Endometrial microvascular endothelial cells (primary cell): ENCODE data around the gene CCR4. TPM values are rescaled to one million over a fixed set of nuclear protein-coding genes. Genes with fewer than 3 reads are reported as not detected.
"Not testable (repeated sequence)": the region's sequence is repeated elsewhere in the genome, so short reads cannot be mapped to it uniquely, and the experiment has no call there.

Source experiments
- in situ Hi-C: cut with HindIII; loops from 2 replicates; pipeline ENCODE4 v1.10.0; 2017; ENCODE audit warnings: low sequenced_read_pairs, low pct_unique_long_range_greater_than_20kb; ENCODE audit errors: inconsistent ontology term
- total RNA-seq: library from RNA; depleted of rRNA; stranded (reverse); fragments of >200 nt; gene quantifications from one replicate; pipeline ENCODE4 v1.2.3, GENCODE V29; 2015; ENCODE audit errors: inconsistent ontology term

CCR4 gene
- total RNA-seq, 1 donor from 2014 or later, result 5.4 TPM

GRCh38 chr3:32972482-32973146 lies 21.2 kb downstream of the CCR4 start:
- in situ Hi-C loops, result no loop called here

DNA sequence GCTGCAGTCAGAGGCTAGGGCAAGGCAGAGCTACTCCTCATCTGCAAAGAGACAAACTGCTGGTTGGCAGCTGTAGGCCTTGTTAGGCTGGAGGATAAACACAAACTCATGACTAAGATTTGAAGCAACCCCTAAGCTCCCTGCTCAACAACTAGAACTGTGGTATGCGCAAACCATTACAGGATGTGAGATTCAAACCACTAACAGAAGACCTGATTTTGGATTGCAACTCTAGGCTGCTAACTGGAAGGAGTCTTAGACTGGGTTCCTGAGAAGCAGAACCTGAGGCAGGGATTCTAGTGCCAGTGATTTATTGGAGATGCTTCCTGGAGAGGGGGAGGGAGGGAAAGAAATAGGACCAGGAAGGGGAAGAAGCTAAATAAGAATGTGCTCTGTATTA lies 22.5 kb downstream of the CCR4 start:
- in situ Hi-C loops, result no loop called here

DNA sequence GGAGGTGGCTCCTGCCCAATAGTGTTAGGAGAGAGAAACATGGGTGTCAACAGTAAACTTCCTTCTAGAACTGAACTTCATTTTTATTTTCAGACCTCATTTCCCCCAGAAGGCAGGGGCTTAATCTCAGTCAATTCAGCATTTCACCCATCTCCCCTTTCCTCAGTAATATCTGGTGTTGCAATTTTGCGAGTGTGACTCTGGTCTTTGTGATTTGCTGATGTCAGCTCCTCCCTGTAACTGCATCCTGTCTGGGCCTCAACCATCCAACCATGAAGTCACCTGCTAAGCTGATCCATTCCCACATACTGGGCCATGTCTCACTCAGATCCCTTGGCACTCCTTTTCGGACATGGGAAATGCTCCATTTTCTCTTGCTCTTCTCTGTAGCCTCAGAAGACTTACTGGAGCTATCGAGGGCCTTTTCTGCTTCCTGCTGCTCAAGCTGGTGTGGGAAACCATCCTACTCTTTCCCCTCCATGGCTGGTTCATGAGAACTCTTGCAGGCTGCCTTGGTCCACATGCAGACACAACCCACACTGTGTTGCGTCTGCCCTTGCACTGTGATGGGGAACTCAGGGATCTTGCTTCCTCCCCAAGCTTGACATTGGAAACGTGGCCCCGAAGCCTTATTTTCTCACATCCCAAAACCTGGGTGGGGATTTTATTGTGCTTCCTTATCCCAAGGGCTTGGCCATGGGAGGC lies 24.6 kb downstream of the CCR4 start:
- in situ Hi-C loops, result no loop called here

DNA sequence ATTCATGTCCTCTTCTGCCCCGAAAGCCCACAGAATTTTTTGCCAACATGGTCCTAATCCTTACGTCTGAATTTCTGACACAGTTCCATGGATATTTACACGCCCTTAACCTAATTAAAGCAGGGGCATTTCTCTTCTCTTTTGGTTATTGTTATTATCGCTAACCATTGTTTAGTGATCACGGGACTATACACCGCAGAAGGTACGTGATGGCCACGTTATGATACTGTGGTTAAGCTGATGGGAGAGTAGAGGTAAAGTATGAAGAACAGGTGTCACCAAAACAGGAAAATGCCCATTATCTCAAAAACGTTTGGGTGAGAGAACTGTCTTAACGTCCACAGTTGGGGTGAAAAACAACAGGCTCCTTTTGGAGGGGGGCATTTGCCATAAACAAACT lies 26.4 kb downstream of the CCR4 start:
- in situ Hi-C loops, result no loop called here

GRCh38 chr3:32978331-32978730 lies 26.9 kb downstream of the CCR4 start:
- in situ Hi-C loops, result no loop called here

DNA sequence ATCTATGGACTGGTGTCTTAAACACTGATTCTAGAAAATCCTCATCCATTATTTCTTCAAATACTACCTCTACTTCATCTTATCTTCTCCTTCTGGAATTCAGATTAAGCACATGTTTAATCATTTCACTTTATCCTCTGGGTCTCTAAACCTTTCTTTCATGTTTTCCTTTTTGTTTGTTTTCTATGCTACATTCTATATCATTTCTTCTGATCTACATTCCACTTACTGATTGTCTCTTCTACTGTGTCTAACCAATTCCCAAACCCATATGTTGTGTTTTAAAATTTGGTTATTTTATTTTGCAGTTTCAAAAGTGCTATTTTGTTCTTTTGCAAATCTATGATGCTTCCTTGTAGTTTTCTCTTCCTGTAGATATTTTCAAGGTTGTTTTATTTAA lies 31.7 kb downstream of the CCR4 start:
- in situ Hi-C loops, result no loop called here

- in situ Hi-C loops, result not testable (repeated sequence)
These were observed 33.5 kb downstream of the CCR4 start for GRCh38 chr3:32984918-32985317.

GRCh38 chr3:32989171-32989570 lies 37.7 kb downstream of the CCR4 start:
- in situ Hi-C loops, result no loop called here

GRCh38 chr3:32990116-32990515 lies 38.7 kb downstream of the CCR4 start:
- in situ Hi-C loops, result no loop called here

GRCh38 chr3:32991781-32992180 lies 40.3 kb downstream of the CCR4 start:
- in situ Hi-C loops, result no loop called here

DNA sequence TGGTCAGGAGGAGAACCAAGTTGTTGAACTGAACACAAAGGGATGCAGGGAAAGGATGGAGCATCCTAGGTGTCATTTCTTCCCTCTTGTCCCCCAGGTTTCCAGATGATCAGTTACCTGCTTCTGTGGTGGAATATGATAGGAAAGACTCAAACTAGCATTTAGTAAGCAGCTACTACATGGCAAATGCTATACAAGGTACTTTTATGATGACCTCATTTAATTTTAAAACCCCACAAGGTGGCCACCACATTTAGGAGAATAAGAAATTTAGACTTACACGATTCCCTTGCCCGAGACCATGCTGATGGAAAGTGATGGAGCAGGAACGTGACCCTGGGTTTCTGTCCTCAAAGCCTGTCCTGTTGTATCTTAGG lies 40.9 kb downstream of the CCR4 start:
- in situ Hi-C loops, result no loop called here

GRCh38 chr3:32994045-32994444 lies 42.6 kb downstream of the CCR4 start:
- in situ Hi-C loops, result no loop called here

GRCh38 chr3:32995098-32995497 lies 43.7 kb downstream of the CCR4 start:
- in situ Hi-C loops, result no loop called here

DNA sequence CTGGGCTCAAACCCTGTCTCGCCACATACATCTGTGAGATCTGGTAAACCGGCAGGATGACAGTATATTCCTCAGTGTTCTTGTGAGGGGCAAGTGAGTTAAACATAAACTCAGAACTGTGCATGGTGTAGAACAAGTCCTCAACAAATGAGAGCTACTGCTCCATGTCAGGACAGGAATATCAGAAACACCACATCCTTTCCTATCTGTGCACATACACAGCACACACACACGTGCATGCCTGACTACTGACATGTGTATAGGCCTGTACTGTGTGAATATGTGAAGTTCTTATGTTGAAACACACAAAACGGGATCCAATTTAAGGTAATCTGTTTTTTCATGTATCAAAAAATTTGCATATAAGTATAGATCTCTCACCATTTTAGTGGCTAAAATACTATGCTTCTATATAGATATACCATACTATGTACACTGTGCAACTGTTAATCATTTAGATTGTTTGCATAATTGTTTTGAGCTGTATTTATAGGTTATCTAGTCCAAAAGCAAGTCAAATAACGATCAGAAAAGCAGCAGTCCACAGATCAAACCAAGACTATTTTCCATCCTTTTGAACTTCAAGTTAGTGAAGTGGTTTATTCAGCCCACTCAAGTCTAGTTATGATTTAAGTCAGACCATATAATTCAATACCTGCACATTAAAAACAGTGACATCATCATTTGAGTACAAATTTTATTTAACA lies 44.8 kb downstream of the CCR4 start:
- in situ Hi-C loops, result no loop called here

DNA sequence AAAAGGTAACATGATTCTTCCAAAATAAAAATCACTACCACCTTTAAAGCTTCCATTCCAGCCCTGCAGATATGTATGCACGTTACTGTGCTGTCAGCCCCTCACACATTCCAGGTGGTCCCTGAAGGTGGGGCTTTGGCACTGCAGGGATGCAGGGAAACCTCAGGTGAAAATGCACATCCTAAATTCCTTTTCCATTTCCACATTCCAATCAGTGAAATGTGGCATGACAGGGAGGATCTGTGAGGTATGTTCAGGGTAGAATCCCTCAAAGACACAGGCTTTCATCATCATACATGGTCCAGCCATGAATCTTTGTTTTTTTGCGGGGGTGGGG lies 45.3 kb downstream of the CCR4 start:
- in situ Hi-C loops, result no loop called here

- in situ Hi-C loops, result no loop called here
These were observed 47.4 kb downstream of the CCR4 start for GRCh38 chr3:32998631-32999451.

DNA sequence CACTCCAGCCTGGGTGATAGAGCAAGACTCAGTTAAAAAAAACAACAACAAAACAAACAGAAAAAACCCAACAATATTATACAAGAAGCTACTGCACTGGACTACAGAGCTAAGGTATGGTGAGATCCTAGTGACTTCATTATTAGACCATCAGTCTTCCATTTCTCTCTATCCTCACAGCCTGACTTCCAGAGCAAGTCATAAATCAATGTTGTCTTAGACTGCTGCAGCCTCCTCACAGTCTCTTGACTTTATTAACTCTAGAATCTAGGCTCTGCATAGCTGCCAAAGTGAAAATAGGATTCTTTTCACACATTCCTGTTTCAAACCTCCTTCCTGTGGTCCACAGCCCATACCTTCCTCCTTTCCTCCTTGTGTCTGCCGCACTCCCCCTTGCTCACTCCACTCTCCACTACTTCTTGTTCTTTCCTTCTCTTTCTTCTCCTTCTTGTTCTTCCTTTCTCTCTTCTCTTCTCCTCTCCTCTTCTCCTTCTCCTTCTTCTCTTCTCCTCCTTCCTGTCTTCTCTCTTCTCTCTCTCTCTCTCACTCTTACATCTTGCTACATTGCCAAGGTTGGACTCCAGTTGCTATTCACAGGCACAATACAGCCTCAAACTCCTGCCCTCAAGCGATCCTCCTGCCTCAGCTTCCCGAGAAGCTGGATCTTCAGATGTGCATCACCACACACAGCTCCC lies 49.4 kb downstream of the CCR4 start:
- in situ Hi-C loops, result no loop called here

DNA sequence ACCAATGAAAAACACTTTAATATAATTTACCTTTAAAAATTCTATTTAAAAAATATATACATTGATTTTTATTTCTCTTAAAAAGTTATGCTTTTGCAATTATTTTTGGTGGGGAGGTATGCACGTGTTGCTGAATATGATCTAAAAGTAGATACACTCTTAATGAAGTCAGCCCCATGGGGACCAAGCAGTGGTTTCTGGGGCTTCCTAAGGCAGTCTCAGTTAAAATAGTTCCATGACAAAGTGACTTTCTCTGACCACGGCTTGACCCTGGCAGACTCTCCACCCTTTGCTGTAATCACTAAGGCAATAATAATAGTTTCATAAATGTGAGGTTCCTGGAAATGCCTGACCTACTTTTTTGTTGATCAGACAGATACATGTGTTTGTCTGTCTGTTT lies 50.4 kb downstream of the CCR4 start:
- in situ Hi-C loops, result no loop called here

- in situ Hi-C loops, result no loop called here
These were observed 51.9 kb downstream of the CCR4 start for GRCh38 chr3:33003308-33003707.
